NCI-H774 (cell line): ENCODE data around the gene MERTK.
A peak's percentile ranks its signal among the peaks of the same experiment; 100 is the strongest.
"Not testable (repeated sequence)": the region's sequence is repeated elsewhere in the genome, so short reads cannot be mapped to it uniquely, and the experiment has no call there.

Source experiments
- DNase-seq: peaks from one replicate; lab custom pipeline; 2025; lab: John Stamatoyannopoulos, UW

The MERTK gene

GRCh38 chr2:111910609-111911277 is 12.3 kb downstream of the MERTK start:
- no peak for DNase-seq

- not testable (repeated sequence) for DNase-seq
Measured at GRCh38 chr2:111911295-111911977, 13.0 kb downstream of the MERTK start.

GRCh38 chr2:111912547-111912946 is 14.1 kb downstream of the MERTK start:
- DNase-seq: no peak

GRCh38 chr2:111917106-111917505 is 18.7 kb downstream of the MERTK start:
- no peak for DNase-seq

- DNase-seq: no peak
Measured at GRCh38 chr2:111918383-111918806, 20.0 kb downstream of the MERTK start.

GRCh38 chr2:111919365-111919764 is 21.0 kb downstream of the MERTK start:
- no peak for DNase-seq

- no peak for DNase-seq
Measured at GRCh38 chr2:111919794-111920608, 21.6 kb downstream of the MERTK start.

- no peak for DNase-seq
Measured at GRCh38 chr2:111923276-111923804, 24.9 kb downstream of the MERTK start.

- DNase-seq: no peak
Measured at GRCh38 chr2:111924617-111925107, 26.3 kb downstream of the MERTK start.

- DNase-seq: no peak
Measured at GRCh38 chr2:111927723-111928122, 29.3 kb downstream of the MERTK start.

- DNase-seq: no peak
Measured at GRCh38 chr2:111930409-111930808, 32.0 kb downstream of the MERTK start.

GRCh38 chr2:111930875-111931274 is 32.5 kb downstream of the MERTK start:
- DNase-seq: no peak

- no peak for DNase-seq
Measured at GRCh38 chr2:111932841-111933291, 34.5 kb downstream of the MERTK start.

GRCh38 chr2:111933900-111934299 is 35.5 kb downstream of the MERTK start:
- not testable (repeated sequence) for DNase-seq

- DNase-seq: no peak
Measured at GRCh38 chr2:111936881-111937280, 38.5 kb downstream of the MERTK start.

- peak; percentile 30 for DNase-seq
Measured at GRCh38 chr2:111938392-111938791, 40.0 kb downstream of the MERTK start.

- DNase-seq: no peak
Measured at GRCh38 chr2:111940333-111941196, 42.2 kb downstream of the MERTK start.

- no peak for DNase-seq
Measured at GRCh38 chr2:111941531-111941930, 43.1 kb downstream of the MERTK start.

- DNase-seq: no peak
Measured at GRCh38 chr2:111944531-111945210, 46.3 kb downstream of the MERTK start.

- no peak for DNase-seq
Measured at GRCh38 chr2:111945444-111946293, 47.3 kb downstream of the MERTK start.
